IMR-90 (cell line): Measurements from ENCODE around the gene CLC.

Experiments
- CEBPB ChIP-seq: IDR thresholded peaks from 2 replicates; pipeline ENCODE4 v1.6.1; 2012; ENCODE audit warnings: low read depth, low read length, improper control_type of control experiment
- CTCF ChIP-seq: conservative IDR thresholded peaks from 2 replicates; pipeline ENCODE4 v1.5.1; 2012; ENCODE audit warnings: mild to moderate bottlenecking, low read depth, low read length, improper control_type of control experiment
- FOS ChIP-seq: fragments of 150-350 bp; IDR thresholded peaks from 2 replicates; pipeline ENCODE4 v1.6.1; 2016; ENCODE audit warnings: low read depth, low read length
- MAZ ChIP-seq: IDR thresholded peaks from 2 replicates; pipeline ENCODE4 v1.6.1; 2012; ENCODE audit warnings: low read depth, mild to moderate bottlenecking, low read length, improper control_type of control experiment, moderate library complexity, borderline replicate concordance
- POLR2A ChIP-seq: IDR thresholded peaks from 2 replicates; pipeline ENCODE4 v1.6.1; 2012; ENCODE audit warnings: mild to moderate bottlenecking, low read depth, low read length
- RAD21 ChIP-seq: IDR thresholded peaks from 2 replicates; pipeline ENCODE4 v1.6.1; 2012; ENCODE audit warnings: low read length, improper control_type of control experiment
- RCOR1 ChIP-seq: IDR thresholded peaks from 2 replicates; pipeline ENCODE4 v1.6.1; 2012; ENCODE audit warnings: mild to moderate bottlenecking, low read length, improper control_type of control experiment; ENCODE audit not compliant: insufficient replicate concordance
- USF2 ChIP-seq: fragments of 150-350 bp; IDR thresholded peaks from 2 replicates; pipeline ENCODE4 v1.6.1; 2017; ENCODE audit warnings: mild to moderate bottlenecking, antibody characterized with exemption, low read length, low read depth

- TF ChIP-seq CEBPB (no peak), CTCF (no peak), POLR2A (no peak), RCOR1 (no peak), FOS (no peak), USF2 (no peak), RAD21 (no peak), MAZ (no peak)
Measured at GRCh38 chr19:39731685-39732084, 6.1 kb downstream of the CLC start.
